ELF-1 (cell line): ENCODE results near the gene COL6A2.
A peak's percentile ranks its signal among the peaks of the same experiment; 100 is the strongest.
"Not testable (repeated sequence)": the region's sequence is repeated elsewhere in the genome, so short reads cannot be mapped to it uniquely, and the experiment has no call there.

Experiments
- DNase-seq: peaks from one replicate; pipeline ENCODE4 v3.0.0-alpha.2; 2016; ENCODE audit warnings: low read depth, low spot score

Gene COL6A2

DNA sequence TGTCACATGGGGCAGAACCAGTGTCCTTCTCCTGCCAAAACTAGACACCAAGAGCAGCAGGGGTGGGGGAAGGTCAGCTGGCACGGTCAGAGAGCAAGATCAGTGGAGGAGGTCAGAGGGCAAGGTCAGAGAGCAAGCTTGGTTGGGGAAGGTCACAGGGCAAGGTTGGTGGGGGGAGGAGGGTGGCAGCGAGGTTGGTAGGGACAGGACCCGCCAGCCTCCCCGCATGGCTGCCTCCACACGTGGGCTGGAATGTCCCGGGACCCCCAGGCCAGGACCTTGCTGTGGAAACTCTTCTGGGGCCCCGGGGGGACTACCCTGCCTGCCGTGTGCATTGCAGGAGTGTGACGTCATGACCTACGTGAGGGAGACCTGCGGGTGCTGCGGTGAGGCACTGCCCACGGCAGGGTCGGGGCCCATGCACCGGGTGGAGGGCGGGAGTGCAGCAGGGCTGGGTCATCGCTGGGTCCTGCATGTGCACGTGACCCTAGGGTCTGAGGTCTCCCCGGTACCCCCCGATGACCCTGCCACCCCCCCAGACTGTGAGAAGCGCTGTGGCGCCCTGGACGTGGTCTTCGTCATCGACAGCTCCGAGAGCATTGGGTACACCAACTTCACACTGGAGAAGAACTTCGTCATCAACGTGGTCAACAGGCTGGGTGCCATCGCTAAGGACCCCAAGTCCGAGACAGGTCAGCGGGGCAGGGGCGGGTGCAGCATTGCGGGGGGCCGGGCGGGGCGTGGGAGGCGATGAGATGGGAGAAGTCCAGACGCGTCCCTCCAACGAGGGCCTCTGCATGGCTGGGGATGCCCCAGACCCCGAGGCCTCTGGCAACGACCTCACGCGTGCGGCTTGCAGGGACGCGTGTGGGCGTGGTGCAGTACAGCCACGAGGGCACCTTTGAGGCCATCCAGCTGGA, 27.3 kb downstream of the COL6A2 start:
- DNase-seq = no peak

GRCh38 chr21:46125846-46126301, 28.0 kb downstream of the COL6A2 start:
- no peak for DNase-seq

DNA sequence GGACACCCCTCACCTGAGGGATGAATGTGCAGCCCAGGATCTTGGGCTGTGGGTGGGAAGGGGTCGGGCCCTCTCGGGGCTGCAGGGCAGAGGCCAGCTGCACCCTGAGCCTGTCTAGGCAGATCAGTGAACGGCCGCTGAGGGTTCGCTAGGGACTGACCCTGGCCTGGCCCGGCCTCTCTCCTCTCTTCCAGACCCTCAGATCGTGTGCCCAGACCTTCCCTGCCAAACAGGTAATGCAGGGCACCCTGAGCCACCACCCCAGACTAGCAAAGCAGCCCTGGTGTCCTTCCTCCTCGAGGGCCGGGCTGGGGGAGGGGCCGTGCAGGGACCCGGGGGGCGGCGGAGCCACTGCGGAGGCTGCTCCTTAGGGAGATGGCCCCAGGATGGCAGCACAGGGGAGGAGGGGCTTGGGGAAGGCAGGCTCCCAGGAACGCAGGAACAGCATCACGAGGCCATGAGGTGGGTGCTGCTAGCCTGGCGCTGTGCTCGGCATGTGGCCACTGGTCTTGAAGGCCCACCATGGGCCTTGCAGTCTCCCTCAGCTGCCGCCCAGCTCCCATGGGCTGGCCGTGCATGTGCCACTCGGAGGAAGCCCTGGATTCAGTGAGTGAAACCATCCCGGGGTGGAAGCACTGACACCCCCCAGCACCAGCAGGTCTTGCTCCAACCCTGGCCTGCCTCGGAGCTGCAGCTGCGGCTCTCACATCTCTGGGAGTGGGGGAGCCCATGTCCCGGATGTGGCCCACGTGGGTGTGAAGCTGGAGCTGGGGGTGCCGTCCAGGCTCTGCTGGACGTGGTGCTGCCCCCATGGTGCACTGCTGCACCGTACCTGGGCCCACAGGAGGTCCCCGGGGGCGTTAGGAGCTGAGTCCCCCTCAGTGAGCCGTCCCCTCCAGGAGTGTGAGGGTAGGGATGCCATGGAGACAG, 28.7 kb downstream of the COL6A2 start:
- DNase-seq = no peak

DNA sequence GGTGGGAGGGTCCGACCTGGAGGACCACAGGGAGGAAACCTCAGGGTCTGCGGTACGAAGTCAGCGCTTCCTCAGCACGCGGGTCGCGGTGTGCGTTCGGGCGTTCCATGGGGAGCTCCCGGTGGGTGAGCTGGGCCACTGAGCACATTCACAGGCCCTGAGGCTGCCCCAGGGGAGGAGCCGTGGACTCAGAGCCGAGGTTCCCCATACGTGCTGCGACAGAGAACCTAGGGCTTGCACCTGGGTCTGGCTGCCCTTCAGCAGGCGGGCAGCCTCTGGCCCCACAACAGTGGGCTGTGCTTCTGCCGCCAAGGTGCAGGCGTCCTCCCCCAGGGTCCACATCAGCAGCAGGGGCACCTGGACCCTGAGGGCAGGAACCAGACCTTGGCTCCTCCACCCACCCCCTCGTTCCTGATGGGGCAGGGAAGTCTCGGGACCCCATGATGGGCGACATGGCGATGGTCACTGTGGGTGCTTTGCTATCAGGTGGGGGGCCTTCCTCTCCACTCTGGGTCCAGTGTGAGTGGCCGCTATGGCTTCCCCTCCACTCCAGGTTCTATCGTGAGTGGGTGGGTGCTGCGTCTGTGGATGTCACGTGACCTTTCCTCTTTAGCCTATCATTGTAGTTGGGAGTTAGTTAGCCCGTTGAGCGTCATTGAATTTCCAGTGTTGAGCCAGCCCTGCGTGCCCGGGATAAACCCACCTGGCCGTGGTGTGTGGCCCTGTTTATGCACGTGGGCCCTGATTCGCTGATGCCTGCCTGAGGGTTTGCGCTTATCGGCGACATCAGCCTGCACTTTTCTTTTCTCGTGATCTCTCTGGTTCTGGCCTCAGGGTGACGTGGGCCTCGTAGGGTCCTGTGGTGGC, 29.6 kb downstream of the COL6A2 start:
- no peak for DNase-seq

GRCh38 chr21:46128106-46128932, 30.4 kb downstream of the COL6A2 start:
- DNase-seq = peak; percentile 67

GRCh38 chr21:46128933-46129571, 31.1 kb downstream of the COL6A2 start:
- DNase-seq = no peak

DNA sequence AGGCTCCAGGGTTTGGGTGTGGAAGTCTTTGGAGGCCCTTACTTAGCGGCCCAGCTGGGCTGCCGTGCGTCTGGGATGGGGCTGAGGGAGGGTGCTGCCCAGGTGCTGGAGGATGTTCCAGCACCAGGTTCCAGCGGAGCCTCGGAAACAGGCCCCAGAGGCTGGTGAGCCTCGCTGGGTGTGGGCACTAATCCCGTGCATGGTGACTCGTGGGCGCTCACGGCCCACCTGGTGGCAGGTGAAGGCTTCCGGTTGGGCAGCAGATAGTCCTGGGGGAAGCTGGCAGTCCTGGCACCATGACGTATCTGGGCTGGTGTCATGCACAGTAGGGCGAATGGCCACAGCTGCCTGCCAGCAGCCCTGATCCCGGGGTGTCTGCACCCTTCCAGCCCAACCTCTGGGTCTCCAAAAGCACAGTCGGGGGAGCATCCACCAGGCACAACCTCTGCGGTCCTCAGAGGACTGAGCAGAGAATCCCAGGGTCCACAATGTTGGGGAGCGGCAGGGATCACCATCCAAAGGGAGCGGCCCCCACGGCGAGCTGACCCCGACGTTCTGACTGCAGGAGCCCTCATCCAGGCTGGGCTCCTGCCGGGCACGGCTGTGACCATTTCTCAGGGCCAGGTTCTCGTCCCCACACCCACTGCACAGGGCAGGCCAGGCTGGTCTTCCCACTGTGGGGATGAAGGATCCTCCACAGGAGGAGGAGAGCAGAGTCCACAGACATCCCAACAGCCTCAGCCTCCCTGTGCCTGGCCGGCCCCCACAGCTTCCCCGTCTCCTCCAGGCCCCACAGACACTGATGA, 32.1 kb downstream of the COL6A2 start:
- no peak for DNase-seq

DNA sequence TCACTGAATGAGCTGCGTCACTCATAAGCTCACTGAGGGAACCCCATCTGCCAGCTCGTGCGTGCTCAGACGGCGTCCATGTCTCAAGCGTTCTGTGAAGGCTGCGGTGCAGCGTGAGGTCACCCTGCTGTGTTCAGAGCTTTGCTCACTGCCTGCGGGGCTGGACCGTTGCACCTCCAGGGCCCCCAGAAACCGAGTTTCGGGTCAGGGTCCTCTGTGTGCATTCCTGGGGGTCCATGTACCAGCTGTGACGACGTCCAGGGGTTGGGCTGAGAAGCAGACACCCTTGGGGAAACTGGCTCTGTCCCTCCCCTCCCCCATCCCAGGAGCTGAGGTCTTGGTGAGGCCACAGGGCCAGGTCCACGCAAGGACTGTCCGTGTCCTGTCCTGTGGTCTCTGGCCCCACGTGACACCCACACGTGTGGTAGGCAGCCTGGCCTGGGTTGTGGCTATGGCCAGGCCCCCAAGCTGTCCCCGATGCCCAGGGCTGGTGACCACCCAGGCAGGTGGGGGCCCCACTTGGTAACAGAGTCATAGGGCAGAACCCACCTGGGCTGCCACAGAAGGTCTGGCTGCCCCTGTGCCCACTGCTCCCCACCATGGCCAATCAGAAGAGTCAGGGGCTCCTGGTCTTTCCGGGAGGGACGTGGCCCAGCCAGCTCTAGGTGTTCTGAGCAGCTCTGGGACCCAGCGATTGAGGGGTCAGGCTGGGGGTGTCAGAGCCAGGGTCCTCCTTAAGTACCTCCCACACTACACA, 33.1 kb downstream of the COL6A2 start:
- DNase-seq = no peak

DNA sequence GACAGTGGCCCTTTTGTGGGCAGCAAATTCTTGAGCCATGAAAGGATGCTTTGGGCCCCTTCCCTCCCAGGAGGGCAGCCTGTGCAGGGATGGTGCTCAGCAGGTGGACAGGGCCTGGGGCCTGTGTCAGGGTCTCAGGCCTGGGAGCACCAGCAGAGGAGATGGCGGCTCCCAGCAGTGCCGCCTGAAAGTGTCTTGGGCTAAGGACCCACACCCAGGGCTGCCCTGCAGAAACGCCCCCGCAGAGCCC, 33.6 kb downstream of the COL6A2 start:
- no peak for DNase-seq

DNA sequence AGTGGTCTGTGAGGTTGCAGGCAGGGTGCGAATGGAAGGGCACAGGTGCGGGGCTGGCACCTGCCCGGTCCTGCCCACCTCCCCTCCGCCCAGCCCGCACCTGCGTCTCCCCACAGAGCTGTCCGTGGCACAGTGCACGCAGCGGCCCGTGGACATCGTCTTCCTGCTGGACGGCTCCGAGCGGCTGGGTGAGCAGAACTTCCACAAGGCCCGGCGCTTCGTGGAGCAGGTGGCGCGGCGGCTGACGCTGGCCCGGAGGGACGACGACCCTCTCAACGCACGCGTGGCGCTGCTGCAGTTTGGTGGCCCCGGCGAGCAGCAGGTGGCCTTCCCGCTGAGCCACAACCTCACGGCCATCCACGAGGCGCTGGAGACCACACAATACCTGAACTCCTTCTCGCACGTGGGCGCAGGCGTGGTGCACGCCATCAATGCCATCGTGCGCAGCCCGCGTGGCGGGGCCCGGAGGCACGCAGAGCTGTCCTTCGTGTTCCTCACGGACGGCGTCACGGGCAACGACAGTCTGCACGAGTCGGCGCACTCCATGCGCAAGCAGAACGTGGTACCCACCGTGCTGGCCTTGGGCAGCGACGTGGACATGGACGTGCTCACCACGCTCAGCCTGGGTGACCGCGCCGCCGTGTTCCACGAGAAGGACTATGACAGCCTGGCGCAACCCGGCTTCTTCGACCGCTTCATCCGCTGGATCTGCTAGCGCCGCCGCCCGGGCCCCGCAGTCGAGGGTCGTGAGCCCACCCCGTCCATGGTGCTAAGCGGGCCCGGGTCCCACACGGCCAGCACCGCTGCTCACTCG, 34.1 kb downstream of the COL6A2 start:
- no peak for DNase-seq

GRCh38 chr21:46135782-46136395, 38.0 kb downstream of the COL6A2 start:
- no peak for DNase-seq

DNA sequence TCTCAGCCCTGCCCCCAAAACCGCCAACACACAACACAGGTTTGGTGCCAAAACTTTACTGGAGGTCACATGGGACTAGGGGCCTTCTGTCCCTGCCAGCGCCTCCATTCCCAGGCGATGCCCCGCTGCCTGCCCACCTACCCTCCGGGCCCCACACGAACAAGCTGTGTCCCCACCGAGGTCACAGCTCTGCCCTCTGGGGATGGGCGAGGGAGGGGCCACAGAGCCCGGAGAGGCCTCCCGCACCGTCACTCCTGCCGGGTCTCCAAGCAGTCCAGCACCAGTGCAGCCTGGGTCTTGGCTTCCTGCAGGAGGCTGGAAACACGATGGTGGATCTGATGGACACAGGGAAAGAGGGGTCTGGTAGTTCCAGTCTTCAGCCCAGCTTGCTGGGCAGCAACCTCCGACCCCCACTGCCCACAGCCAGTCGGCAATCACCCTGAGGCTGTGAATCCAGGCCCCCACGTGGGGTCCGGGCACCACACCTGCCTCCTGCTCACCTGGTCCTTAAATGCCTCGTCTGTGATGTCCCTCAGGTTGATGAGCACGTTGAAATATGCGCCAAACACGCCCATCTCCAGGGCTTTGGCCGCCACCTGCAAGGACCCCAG, 38.9 kb downstream of the COL6A2 start:
- no peak for DNase-seq

GRCh38 chr21:46137908-46138307, 40.0 kb downstream of the COL6A2 start:
- DNase-seq = no peak

DNA sequence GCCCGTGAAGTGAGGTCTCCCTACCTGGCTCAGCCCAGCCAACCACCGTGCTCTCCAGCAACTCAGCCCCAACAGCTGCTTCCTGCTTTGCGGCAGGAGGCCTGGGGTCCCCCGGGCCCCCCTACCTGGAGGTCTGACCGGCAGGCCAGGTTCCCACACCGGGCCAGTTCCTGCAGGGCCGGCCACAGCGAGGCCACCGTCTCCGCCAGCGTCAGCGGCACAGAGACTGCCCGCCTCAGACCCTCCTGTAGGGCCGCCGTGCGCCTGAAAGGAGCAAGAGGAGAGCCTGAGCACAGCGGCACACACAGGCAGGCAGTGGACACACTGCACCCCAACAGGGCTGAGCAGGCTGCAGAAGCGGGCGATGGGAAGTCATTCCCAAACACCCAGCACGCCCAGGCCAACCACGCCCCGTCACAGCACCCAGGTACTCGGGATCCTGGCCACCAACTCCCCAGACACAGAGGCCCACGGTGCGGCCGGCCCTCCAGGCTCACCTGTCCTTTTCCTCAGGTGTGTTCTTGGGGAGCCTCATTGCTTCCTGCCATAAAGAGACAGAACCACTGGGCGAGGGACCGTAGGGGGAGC, 40.6 kb downstream of the COL6A2 start:
- DNase-seq = no peak

DNA sequence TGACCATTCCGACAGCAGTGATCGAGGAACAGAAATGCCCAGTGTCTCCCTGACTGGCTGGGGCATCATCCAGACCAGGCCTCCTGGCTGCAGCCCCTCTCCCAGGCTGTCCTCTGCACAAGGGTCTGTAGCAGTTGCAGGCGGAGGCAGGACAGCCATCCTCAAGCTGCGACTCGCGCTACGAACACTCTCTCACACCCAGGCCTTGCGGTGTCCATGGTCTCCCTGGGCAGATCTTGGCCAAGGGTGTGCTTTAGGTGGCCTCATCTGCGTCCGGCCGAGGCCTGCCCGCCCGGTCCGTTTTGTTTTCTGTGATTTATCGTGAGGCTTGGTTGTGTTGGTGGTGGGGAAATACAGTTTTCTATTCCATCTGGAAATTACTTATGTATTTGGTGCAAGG, 41.8 kb downstream of the COL6A2 start:
- no peak for DNase-seq

DNA sequence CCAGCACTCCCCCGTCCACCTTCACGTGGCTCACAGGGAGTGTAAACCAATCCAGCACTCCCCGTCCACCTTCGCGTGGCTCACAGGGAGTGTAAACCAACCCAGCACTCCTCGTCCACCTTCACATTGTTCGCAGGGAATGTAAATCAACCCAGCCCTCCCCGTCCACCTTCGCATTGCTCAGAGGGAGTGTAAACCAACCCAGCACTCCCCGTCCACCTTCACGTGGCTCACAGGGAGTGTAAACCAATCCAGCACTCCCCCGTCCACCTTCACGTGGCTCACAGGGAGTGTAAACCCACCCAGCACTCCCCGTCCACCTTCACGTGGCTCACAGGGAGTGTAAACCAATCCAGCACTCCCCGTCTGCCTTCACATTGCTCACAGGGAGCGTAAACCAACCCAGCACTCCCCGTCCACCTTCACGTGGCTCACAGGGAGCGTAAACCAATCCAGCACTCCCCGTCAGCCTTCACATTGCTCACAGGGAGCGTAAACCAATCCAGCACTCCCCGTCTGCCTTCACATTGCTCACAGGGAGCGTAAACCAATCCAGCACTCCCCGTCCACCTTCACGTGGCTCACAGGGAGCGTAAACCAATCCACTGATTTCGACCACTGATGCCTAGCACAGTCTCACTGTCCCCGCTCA, 42.6 kb downstream of the COL6A2 start:
- not testable (repeated sequence) for DNase-seq
